ENCODE data around the gene RNF112. TPM values are rescaled to one million over a fixed set of nuclear protein-coding genes. Genes with fewer than 3 reads are reported as not detected.

RNF112 gene
- total and polyA plus RNA-seq, 2 of the 13 experiments (the other 11 are each of a cell fraction or from before 2014, with no cell fraction given) = 0.05 TPM; not detected in 1

GRCh38 chr17:19362277-19363113 lies 48.5 kb upstream of the RNF112 start, which contains the start of gene B9D1 (continued):
- TF ChIP-seq, protein P1, sequence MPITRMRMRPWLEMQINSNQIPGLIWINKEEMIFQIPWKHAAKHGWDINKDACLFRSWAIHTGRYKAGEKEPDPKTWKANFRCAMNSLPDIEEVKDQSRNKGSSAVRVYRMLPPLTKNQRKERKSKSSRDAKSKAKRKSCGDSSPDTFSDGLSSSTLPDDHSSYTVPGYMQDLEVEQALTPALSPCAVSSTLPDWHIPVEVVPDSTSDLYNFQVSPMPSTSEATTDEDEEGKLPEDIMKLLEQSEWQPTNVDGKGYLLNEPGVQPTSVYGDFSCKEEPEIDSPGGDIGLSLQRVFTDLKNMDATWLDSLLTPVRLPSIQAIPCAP (CRISPR knock-in tag; IDR thresholded peaks at IDR 0.05; ENCODE audit: low read depth) = 0 out of 2 replicates have a peak, but pooled peaks have one; percentile 21
- TF ChIP-seq SP140L (CRISPR knock-in tag; IDR thresholded peaks at IDR 0.05; ENCODE audit: borderline replicate concordance) (no peak), ATF7 (IDR thresholded peaks at IDR 0.05) (no peak), ATF7 (CRISPR knock-in tag; IDR thresholded peaks at IDR 0.05) (no peak), SAP130 (CRISPR knock-in tag; IDR thresholded peaks at IDR 0.05; ENCODE audit: low read depth) (peak; percentile 88), ZNF562 (CRISPR knock-in tag; IDR thresholded peaks at IDR 0.05; ENCODE audit: borderline replicate concordance) (no peak), ZNF503 (CRISPR knock-in tag; IDR thresholded peaks at IDR 0.05) (no peak), ZNF879 (CRISPR knock-in tag; IDR thresholded peaks at IDR 0.05) (0 out of 2 replicates have a peak, but pooled peaks have one; percentile 21), ZFP90 (CRISPR knock-in tag; IDR thresholded peaks at IDR 0.05; ENCODE audit: borderline replicate concordance) (no peak; the same call in 1 of the 2 replicates), ZBTB37 (CRISPR knock-in tag; IDR thresholded peaks at IDR 0.05) (no peak), SYNCRIP (IDR thresholded peaks at IDR 0.05; ENCODE audit: insufficient read depth, low read depth, low read length) (no peak), GTF2F1 (IDR thresholded peaks at IDR 0.05; ENCODE audit: low read length) (no peak), NFKB2 (CRISPR knock-in tag; IDR thresholded peaks at IDR 0.05; ENCODE audit: borderline replicate concordance) (peak; percentile 42; the same call in 1 of the 2 replicates), ZNF724P (CRISPR knock-in tag; IDR thresholded peaks at IDR 0.05; ENCODE audit: borderline replicate concordance) (no peak; the same call in 1 of the 2 replicates)
- TF ChIP-seq, protein P2, sequence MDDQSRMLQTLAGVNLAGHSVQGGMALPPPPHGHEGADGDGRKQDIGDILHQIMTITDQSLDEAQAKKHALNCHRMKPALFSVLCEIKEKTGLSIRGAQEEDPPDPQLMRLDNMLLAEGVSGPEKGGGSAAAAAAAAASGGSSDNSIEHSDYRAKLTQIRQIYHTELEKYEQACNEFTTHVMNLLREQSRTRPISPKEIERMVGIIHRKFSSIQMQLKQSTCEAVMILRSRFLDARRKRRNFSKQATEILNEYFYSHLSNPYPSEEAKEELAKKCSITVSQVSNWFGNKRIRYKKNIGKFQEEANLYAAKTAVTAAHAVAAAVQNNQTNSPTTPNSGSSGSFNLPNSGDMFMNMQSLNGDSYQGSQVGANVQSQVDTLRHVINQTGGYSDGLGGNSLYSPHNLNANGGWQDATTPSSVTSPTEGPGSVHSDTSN (CRISPR knock-in tag; IDR thresholded peaks at IDR 0.05; ENCODE audit: borderline replicate concordance) = no peak
- TF ChIP-seq, protein P3, sequence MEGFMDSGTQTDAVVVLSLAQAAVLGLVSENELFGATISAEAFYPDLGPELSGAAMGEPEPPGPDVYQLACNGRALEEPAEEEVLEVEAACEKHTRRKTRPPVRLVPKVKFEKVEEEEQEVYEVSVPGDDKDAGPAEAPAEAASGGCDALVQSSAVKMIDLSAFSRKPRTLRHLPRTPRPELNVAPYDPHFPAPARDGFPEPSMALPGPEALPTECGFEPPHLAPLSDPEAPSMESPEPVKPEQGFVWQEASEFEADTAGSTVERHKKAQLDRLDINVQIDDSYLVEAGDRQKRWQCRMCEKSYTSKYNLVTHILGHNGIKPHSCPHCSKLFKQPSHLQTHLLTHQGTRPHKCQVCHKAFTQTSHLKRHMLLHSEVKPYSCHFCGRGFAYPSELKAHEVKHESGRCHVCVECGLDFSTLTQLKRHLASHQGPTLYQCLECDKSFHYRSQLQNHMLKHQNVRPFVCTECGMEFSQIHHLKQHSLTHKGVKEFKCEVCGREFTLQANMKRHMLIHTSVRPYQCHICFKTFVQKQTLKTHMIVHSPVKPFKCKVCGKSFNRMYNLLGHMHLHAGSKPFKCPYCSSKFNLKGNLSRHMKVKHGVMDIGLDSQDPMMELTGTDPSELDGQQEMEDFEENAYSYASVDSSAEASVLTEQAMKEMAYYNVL (CRISPR knock-in tag; IDR thresholded peaks at IDR 0.05; ENCODE audit: borderline replicate concordance) = no peak
- TF ChIP-seq, protein P4, sequence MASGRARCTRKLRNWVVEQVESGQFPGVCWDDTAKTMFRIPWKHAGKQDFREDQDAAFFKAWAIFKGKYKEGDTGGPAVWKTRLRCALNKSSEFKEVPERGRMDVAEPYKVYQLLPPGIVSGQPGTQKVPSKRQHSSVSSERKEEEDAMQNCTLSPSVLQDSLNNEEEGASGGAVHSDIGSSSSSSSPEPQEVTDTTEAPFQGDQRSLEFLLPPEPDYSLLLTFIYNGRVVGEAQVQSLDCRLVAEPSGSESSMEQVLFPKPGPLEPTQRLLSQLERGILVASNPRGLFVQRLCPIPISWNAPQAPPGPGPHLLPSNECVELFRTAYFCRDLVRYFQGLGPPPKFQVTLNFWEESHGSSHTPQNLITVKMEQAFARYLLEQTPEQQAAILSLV (CRISPR knock-in tag; IDR thresholded peaks at IDR 0.05; ENCODE audit: borderline replicate concordance) = no peak

Data from HepG2 (cell line).